ENCODE results near the gene DNAH9. TPM values are rescaled to one million over a fixed set of nuclear protein-coding genes. Genes with fewer than 3 reads are reported as not detected.

DNAH9 gene
- polyA plus RNA-seq, 1 donor from 2014 or later, result 2.0 TPM

DNA sequence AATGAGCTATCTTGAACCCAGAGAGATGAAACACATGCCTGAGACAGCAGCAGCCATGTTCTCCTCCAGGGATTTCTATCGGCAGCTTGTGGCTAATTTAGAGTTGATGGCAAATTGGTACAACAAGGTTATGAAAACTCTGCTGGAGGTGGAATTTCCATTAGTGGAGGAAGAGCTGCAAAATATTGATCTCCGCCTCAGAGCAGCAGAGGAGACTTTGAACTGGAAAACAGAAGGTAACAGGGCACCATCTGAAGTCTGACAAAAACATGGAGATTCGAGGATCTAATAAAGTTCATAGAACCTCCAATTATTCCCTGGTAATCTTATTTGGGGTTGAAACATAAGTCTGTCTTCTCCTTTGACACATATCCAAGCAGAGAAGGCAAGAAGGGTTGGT lies 52.8 kb downstream of the DNAH9 start:
- no peak overlapping the region for H3K4me3 ChIP-seq (ENCODE audit: low read length)
- no peak overlapping the region for H2AFZ ChIP-seq (ENCODE audit: low read depth, low read length)
- no peaks in the 10 kb centered on the region for H3K79me2 ChIP-seq (replicated peaks; ENCODE audit: insufficient read depth, low read length)
- H3F3A ChIP-seq (ENCODE audit: insufficient read depth, low read length, poor library complexity, severe bottlenecking), result no peaks in the 10 kb centered on the region
- no peak overlapping the region for H3K27ac ChIP-seq (ENCODE audit: low read length)
- no peak overlapping the region for H3K4me2 ChIP-seq (ENCODE audit: low read length)
- no peaks in the 10 kb centered on the region for H3K9me2 ChIP-seq (ENCODE audit: insufficient read depth, low read length)
- no peaks in the 10 kb centered on the region for H3K36me3 ChIP-seq (ENCODE audit: insufficient read depth, low read length)
- TF ChIP-seq SMC3 (conservative IDR thresholded peaks at IDR 0.05; ENCODE audit: poor library complexity) (no peak), MXI1 (conservative IDR thresholded peaks at IDR 0.05; ENCODE audit: poor library complexity, severe bottlenecking) (no peak), TAF1 (IDR thresholded peaks at IDR 0.05; ENCODE audit: low read depth) (no peak), EP300 (conservative IDR thresholded peaks at IDR 0.05; ENCODE audit: poor library complexity, severe bottlenecking) (no peak), EZH2 (IDR thresholded peaks at IDR 0.05; ENCODE audit: borderline replicate concordance, insufficient read depth, low read length, poor library complexity, severe bottlenecking) (no peak), POLR2AphosphoS5 (IDR thresholded peaks at IDR 0.05) (no peak), RAD21 (conservative IDR thresholded peaks at IDR 0.05) (no peak)
- TF ChIP-seq, protein P1, sequence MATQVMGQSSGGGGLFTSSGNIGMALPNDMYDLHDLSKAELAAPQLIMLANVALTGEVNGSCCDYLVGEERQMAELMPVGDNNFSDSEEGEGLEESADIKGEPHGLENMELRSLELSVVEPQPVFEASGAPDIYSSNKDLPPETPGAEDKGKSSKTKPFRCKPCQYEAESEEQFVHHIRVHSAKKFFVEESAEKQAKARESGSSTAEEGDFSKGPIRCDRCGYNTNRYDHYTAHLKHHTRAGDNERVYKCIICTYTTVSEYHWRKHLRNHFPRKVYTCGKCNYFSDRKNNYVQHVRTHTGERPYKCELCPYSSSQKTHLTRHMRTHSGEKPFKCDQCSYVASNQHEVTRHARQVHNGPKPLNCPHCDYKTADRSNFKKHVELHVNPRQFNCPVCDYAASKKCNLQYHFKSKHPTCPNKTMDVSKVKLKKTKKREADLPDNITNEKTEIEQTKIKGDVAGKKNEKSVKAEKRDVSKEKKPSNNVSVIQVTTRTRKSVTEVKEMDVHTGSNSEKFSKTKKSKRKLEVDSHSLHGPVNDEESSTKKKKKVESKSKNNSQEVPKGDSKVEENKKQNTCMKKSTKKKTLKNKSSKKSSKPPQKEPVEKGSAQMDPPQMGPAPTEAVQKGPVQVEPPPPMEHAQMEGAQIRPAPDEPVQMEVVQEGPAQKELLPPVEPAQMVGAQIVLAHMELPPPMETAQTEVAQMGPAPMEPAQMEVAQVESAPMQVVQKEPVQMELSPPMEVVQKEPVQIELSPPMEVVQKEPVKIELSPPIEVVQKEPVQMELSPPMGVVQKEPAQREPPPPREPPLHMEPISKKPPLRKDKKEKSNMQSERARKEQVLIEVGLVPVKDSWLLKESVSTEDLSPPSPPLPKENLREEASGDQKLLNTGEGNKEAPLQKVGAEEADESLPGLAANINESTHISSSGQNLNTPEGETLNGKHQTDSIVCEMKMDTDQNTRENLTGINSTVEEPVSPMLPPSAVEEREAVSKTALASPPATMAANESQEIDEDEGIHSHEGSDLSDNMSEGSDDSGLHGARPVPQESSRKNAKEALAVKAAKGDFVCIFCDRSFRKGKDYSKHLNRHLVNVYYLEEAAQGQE (IDR thresholded peaks at IDR 0.05; ENCODE audit: borderline replicate concordance), result no peak
- TF ChIP-seq, protein P2, sequence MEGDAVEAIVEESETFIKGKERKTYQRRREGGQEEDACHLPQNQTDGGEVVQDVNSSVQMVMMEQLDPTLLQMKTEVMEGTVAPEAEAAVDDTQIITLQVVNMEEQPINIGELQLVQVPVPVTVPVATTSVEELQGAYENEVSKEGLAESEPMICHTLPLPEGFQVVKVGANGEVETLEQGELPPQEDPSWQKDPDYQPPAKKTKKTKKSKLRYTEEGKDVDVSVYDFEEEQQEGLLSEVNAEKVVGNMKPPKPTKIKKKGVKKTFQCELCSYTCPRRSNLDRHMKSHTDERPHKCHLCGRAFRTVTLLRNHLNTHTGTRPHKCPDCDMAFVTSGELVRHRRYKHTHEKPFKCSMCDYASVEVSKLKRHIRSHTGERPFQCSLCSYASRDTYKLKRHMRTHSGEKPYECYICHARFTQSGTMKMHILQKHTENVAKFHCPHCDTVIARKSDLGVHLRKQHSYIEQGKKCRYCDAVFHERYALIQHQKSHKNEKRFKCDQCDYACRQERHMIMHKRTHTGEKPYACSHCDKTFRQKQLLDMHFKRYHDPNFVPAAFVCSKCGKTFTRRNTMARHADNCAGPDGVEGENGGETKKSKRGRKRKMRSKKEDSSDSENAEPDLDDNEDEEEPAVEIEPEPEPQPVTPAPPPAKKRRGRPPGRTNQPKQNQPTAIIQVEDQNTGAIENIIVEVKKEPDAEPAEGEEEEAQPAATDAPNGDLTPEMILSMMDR (IDR thresholded peaks at IDR 0.05; ENCODE audit: poor library complexity, severe bottlenecking), result no peak
- H3K9ac ChIP-seq (ENCODE audit: low read length), result no peak overlapping the region
- H3K27me3 ChIP-seq (ENCODE audit: insufficient read depth, low read depth, low read length), result no peaks in the 10 kb centered on the region
- no peaks in the 10 kb centered on the region for H3K9me3 ChIP-seq (ENCODE audit: low read length)
- no peaks in the 10 kb centered on the region for H4K20me1 ChIP-seq (ENCODE audit: insufficient read depth)

DNA sequence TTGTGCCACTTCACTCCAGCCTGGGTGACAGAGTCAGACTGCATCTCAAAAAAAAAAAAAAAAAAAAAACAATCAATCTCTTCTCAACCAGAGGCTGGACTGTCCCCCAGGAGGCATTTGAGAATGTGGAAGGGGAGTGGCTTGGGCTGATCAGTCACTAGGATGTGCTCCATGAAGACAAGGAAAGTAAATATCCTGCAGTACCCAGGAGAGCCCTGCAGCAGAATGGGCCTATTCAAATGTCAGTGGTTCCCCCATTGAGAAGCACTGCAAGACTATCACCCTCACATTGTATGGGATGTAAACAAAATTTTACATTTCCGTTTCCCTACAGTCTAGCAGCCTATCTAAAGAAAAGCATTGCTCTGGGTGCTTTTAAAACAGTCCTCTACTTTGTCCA lies 70.3 kb downstream of the DNAH9 start:
- Histone ChIP-seq H3K27me3 (ENCODE audit: insufficient read depth, low read depth, low read length) (no peaks in the 10 kb centered on the region), H3K4me3 (ENCODE audit: low read length) (no peak overlapping the region), H3K4me2 (ENCODE audit: low read length) (no peak overlapping the region), H3F3A (ENCODE audit: insufficient read depth, low read length, poor library complexity, severe bottlenecking) (no peaks in the 10 kb centered on the region), H3K9ac (ENCODE audit: low read length) (no peak overlapping the region), H3K27ac (ENCODE audit: low read length) (no peak overlapping the region), H3K9me3 (ENCODE audit: low read length) (no peaks in the 10 kb centered on the region), H4K20me1 (ENCODE audit: insufficient read depth) (no peaks in the 10 kb centered on the region), H3K9me2 (ENCODE audit: insufficient read depth, low read length) (no peaks in the 10 kb centered on the region), H3K79me2 (replicated peaks; ENCODE audit: insufficient read depth, low read length) (no peaks in the 10 kb centered on the region), H3K36me3 (ENCODE audit: insufficient read depth, low read length) (no peaks in the 10 kb centered on the region), H2AFZ (ENCODE audit: low read depth, low read length) (no peak overlapping the region)
- TF ChIP-seq RAD21 (conservative IDR thresholded peaks at IDR 0.05) (no peak), POLR2AphosphoS5 (IDR thresholded peaks at IDR 0.05) (no peak), MXI1 (conservative IDR thresholded peaks at IDR 0.05; ENCODE audit: poor library complexity, severe bottlenecking) (no peak), TAF1 (IDR thresholded peaks at IDR 0.05; ENCODE audit: low read depth) (no peak), EP300 (conservative IDR thresholded peaks at IDR 0.05; ENCODE audit: poor library complexity, severe bottlenecking) (no peak), SMC3 (conservative IDR thresholded peaks at IDR 0.05; ENCODE audit: poor library complexity) (no peak)
- TF ChIP-seq, protein P2 (IDR thresholded peaks at IDR 0.05; ENCODE audit: poor library complexity, severe bottlenecking), result no peak
- TF ChIP-seq, protein P1 (IDR thresholded peaks at IDR 0.05; ENCODE audit: borderline replicate concordance), result no peak

Data from neural cell (in vitro differentiated cells).